Nephron progenitor cell (in vitro differentiated cells): ENCODE data around the gene CRACR2A.

ENCODE experiments used
- DNase-seq: peaks from one replicate; pipeline ENCODE4 v3.0.0; 2021
- H3K27ac Mint-ChIP-seq: 2 replicates; pipeline ENCODE4 v1.8.0; 2021; ENCODE audit warnings: mild to moderate bottlenecking, moderate library complexity, mixed read lengths
- H3K27me3 Mint-ChIP-seq: 2 replicates; pipeline ENCODE4 v1.8.0; 2021; ENCODE audit warnings: mild to moderate bottlenecking, low read depth, mixed read lengths; ENCODE audit not compliant: poor library complexity
- H3K36me3 Mint-ChIP-seq: 2 replicates; pipeline ENCODE4 v1.8.0; 2021; ENCODE audit warnings: low read depth, mixed read lengths
- H3K4me1 Mint-ChIP-seq: 2 replicates; pipeline ENCODE4 v1.8.0; 2021; ENCODE audit warnings: mixed read lengths
- H3K4me3 Mint-ChIP-seq: 2 replicates; pipeline ENCODE4 v1.8.0; 2021; ENCODE audit warnings: mild to moderate bottlenecking, moderate library complexity, mixed read lengths
- H3K9me3 Mint-ChIP-seq: 2 replicates; pipeline ENCODE4 v1.8.0; 2021; ENCODE audit warnings: mild to moderate bottlenecking, moderate library complexity, mixed read lengths
- CTCF ChIP-seq: fragments of 200-600 bp; sonication (generic); IDR thresholded peaks from 2 replicates; pipeline ENCODE4 v1.5.0; 2021; ENCODE audit warnings: antibody characterized with exemption

Gene CRACR2A

DNA sequence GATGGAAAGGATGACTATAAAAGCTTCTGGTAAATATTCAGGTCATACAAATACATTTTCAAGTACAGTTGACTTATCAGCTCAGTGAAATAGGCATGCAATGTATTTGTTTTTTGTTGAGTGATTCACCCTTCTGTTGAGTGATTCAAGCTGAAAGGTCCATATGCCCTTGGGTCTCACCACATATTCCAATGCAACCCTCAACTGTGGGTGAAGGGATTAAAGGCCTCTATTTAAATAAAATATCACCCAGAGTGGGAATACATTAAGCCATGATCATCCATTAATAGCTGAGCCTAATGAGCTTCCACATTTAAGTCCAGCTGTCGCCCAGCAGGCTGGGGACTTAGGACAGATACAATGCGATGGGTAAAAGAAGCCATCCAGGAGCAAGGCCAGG is 120.2 kb downstream of the CRACR2A start:
- peaks cover 40% of the 10 kb centered on the region for H3K4me1 Mint-ChIP-seq
- H3K36me3 Mint-ChIP-seq, result no peaks in the 10 kb centered on the region
- TF ChIP-seq CTCF, result no peak

GRCh38 chr12:3632256-3632655 is 120.7 kb downstream of the CRACR2A start:
- Mint-ChIP-seq H3K27ac (no peak overlapping the region), H3K4me3 (no peak overlapping the region), H3K9me3 (no peaks in the 10 kb centered on the region), H3K4me1 (peaks cover 35% of the 10 kb centered on the region), H3K36me3 (no peaks in the 10 kb centered on the region), H3K27me3 (peaks cover 10% of the 10 kb centered on the region)
- no peak for TF ChIP-seq CTCF
- DNase-seq, result no peak

More for the DNA sequence above, 120.2 kb downstream of the CRACR2A start:
- no peak overlapping the region for H3K4me3 Mint-ChIP-seq
- H3K27ac Mint-ChIP-seq, result no peak overlapping the region
- no peak for DNase-seq
- no peaks in the 10 kb centered on the region for H3K9me3 Mint-ChIP-seq
- H3K27me3 Mint-ChIP-seq, result peaks cover 10% of the 10 kb centered on the region

GRCh38 chr12:3631759-3632158 is 121.2 kb downstream of the CRACR2A start:
- Mint-ChIP-seq H3K36me3 (no peaks in the 10 kb centered on the region), H3K9me3 (no peaks in the 10 kb centered on the region), H3K4me1 (peaks cover 30% of the 10 kb centered on the region), H3K4me3 (no peak overlapping the region), H3K27me3 (peaks cover 9% of the 10 kb centered on the region), H3K27ac (no peak overlapping the region)
- TF ChIP-seq CTCF, result no peak
- DNase-seq, result no peak

- no peak for DNase-seq
- H3K4me3 Mint-ChIP-seq, result no peak overlapping the region
- H3K9me3 Mint-ChIP-seq, result no peaks in the 10 kb centered on the region
- H3K27ac Mint-ChIP-seq, result no peak overlapping the region
- peaks cover 27% of the 10 kb centered on the region for H3K4me1 Mint-ChIP-seq
- no peaks in the 10 kb centered on the region for H3K36me3 Mint-ChIP-seq
- TF ChIP-seq CTCF, result no peak
- peaks cover 8% of the 10 kb centered on the region for H3K27me3 Mint-ChIP-seq
Measured at GRCh38 chr12:3631272-3631637, 121.7 kb downstream of the CRACR2A start.

GRCh38 chr12:3630621-3631271 is 122.2 kb downstream of the CRACR2A start:
- no peaks in the 10 kb centered on the region for H3K9me3 Mint-ChIP-seq
- peaks cover 8% of the 10 kb centered on the region for H3K27me3 Mint-ChIP-seq
- no peak overlapping the region for H3K4me3 Mint-ChIP-seq
- H3K4me1 Mint-ChIP-seq, result peaks cover 29% of the 10 kb centered on the region
- no peak overlapping the region for H3K27ac Mint-ChIP-seq
- no peaks in the 10 kb centered on the region for H3K36me3 Mint-ChIP-seq
- no peak for TF ChIP-seq CTCF
- no peak for DNase-seq

- Mint-ChIP-seq H3K9me3 (no peaks in the 10 kb centered on the region), H3K36me3 (no peaks in the 10 kb centered on the region), H3K4me3 (no peak overlapping the region), H3K27me3 (peaks cover 8% of the 10 kb centered on the region), H3K4me1 (peaks cover 35% of the 10 kb centered on the region), H3K27ac (no peak overlapping the region)
- DNase-seq, result no peak
- no peak for TF ChIP-seq CTCF
Measured at GRCh38 chr12:3630111-3630510, 122.8 kb downstream of the CRACR2A start.
